Muscle of leg (tissue), 11 donors: Measurements from ENCODE around the gene MAB21L1. TPM values are rescaled to one million over a fixed set of nuclear protein-coding genes. Genes with fewer than 3 reads are reported as not detected.
A peak's percentile ranks its signal among the peaks of the same experiment; 100 is the strongest.

ENCODE experiments used
- DNase-seq: peaks from one replicate; pipeline ENCODE4 v3.0.0; 2013
- H3K27ac ChIP-seq: one replicate; pipeline ENCODE4 v1.5.1; 2013; ENCODE audit warnings: mild to moderate bottlenecking, low read length, control low read depth
- H3K27me3 ChIP-seq: one replicate; pipeline ENCODE4 v1.6.1; 2013; ENCODE audit warnings: low read length; ENCODE audit not compliant: control insufficient read depth, insufficient read depth
- H3K36me3 ChIP-seq: one replicate; pipeline ENCODE4 v1.6.1; 2013; ENCODE audit warnings: low read length; ENCODE audit not compliant: control insufficient read depth, insufficient read depth
- H3K4me1 ChIP-seq: one replicate; pipeline ENCODE4 v1.6.1; 2013; ENCODE audit warnings: low read length; ENCODE audit not compliant: control insufficient read depth, insufficient read depth
- H3K4me3 ChIP-seq: one replicate; pipeline ENCODE4 v1.5.1; 2013; ENCODE audit warnings: low read length, control low read depth
- H3K9me3 ChIP-seq: replicated peaks from 2 replicates; pipeline ENCODE4 v1.6.1; 2013; ENCODE audit warnings: low read depth, low read length; ENCODE audit not compliant: control insufficient read depth
- WGBS: methylation state at CpG from one replicate; pipeline ENCODE4 v1.1.5; 2013; ENCODE audit warnings: missing lambda C conversion rate; ENCODE audit not compliant: insufficient coverage; 5-methylcytosine and 5-hydroxymethylcytosine counted together
- polyA plus RNA-seq, 8 donors: library from polyadenylated mRNA; unstranded; fragments of 120-200 nt; gene quantifications; one replicate each; pipeline versions ENCODE4 v1.2.1 to v1.2.3, GENCODE V29; 2013; ENCODE audit warnings: inconsistent platforms in 1 of 8, low replicate concordance in 1 of 8; ENCODE audit not compliant: insufficient read length in 8 of 8, insufficient read depth in 1 of 8
- total RNA-seq: library from RNA; stranded (reverse); fragments of 120-200 nt; gene quantifications from one replicate; pipeline ENCODE4 v1.2.4, GENCODE V29; 2013

Gene MAB21L1
- total and polyA plus RNA-seq, 9 donors, result 9.0 to 19.5 (median 14.8) TPM

GRCh38 chr13:35501661-35502235 lies 25.3 kb upstream of the MAB21L1 start:
- DNase-seq, result peak; percentile 60
- Histone ChIP-seq H3K27ac (no peak overlapping the region), H3K4me3 (no peak overlapping the region), H3K9me3 (no peaks in the 10 kb centered on the region), H3K4me1 (no peaks in the 10 kb centered on the region), H3K36me3 (no peaks in the 10 kb centered on the region), H3K27me3 (no peaks in the 10 kb centered on the region)
- WGBS, result 29% methylated on average over 1 of the region's 6 CpGs

- Histone ChIP-seq H3K27me3 (no peaks in the 10 kb centered on the region), H3K4me1 (no peaks in the 10 kb centered on the region), H3K4me3 (no peak overlapping the region), H3K27ac (no peak overlapping the region), H3K9me3 (no peaks in the 10 kb centered on the region), H3K36me3 (no peaks in the 10 kb centered on the region)
- 33% methylated on average over 1 of the region's 2 CpGs for WGBS
- no peak for DNase-seq
These were observed 23.7 kb upstream of the MAB21L1 start for GRCh38 chr13:35500144-35500543.

GRCh38 chr13:35499676-35500075 lies 23.2 kb upstream of the MAB21L1 start:
- H3K27me3 ChIP-seq, result no peaks in the 10 kb centered on the region
- no peak for DNase-seq
- no peak overlapping the region for H3K27ac ChIP-seq
- WGBS, result 70% methylated on average over 2 of the region's 4 CpGs
- peaks cover 1% of the 10 kb centered on the region for H3K9me3 ChIP-seq
- no peaks in the 10 kb centered on the region for H3K4me1 ChIP-seq
- H3K36me3 ChIP-seq, result no peaks in the 10 kb centered on the region
- no peak overlapping the region for H3K4me3 ChIP-seq

GRCh38 chr13:35499196-35499662 lies 22.7 kb upstream of the MAB21L1 start:
- no peak for DNase-seq
- H3K4me3 ChIP-seq, result no peak overlapping the region
- peaks cover 2% of the 10 kb centered on the region for H3K9me3 ChIP-seq
- no CpG with 5 or more reads among the region's 2 CpGs for WGBS
- no peak overlapping the region for H3K27ac ChIP-seq
- H3K27me3 ChIP-seq, result no peaks in the 10 kb centered on the region
- no peaks in the 10 kb centered on the region for H3K36me3 ChIP-seq
- no peaks in the 10 kb centered on the region for H3K4me1 ChIP-seq

- no peaks in the 10 kb centered on the region for H3K36me3 ChIP-seq
- DNase-seq, result no peak
- H3K27ac ChIP-seq, result no peak overlapping the region
- no peak overlapping the region for H3K4me3 ChIP-seq
- H3K4me1 ChIP-seq, result no peaks in the 10 kb centered on the region
- peaks cover 2% of the 10 kb centered on the region for H3K9me3 ChIP-seq
- no peaks in the 10 kb centered on the region for H3K27me3 ChIP-seq
These were observed 21.7 kb upstream of the MAB21L1 start for GRCh38 chr13:35498231-35498630.

GRCh38 chr13:35496761-35497386 lies 20.4 kb upstream of the MAB21L1 start:
- no peak for DNase-seq
- no peaks in the 10 kb centered on the region for H3K27me3 ChIP-seq
- H3K4me1 ChIP-seq, result no peaks in the 10 kb centered on the region
- no peak overlapping the region for H3K4me3 ChIP-seq
- no CpG with 5 or more reads among the region's 2 CpGs for WGBS
- H3K9me3 ChIP-seq, result peaks cover 2% of the 10 kb centered on the region
- H3K36me3 ChIP-seq, result no peaks in the 10 kb centered on the region
- no peak overlapping the region for H3K27ac ChIP-seq

- WGBS, result no CpG with 5 or more reads among the region's 1 CpG
- H3K9me3 ChIP-seq, result peaks cover 2% of the 10 kb centered on the region
- no peak overlapping the region for H3K4me3 ChIP-seq
- no peak overlapping the region for H3K27ac ChIP-seq
- DNase-seq, result no peak
- no peaks in the 10 kb centered on the region for H3K4me1 ChIP-seq
- H3K36me3 ChIP-seq, result no peaks in the 10 kb centered on the region
- no peaks in the 10 kb centered on the region for H3K27me3 ChIP-seq
These were observed 19.5 kb upstream of the MAB21L1 start for GRCh38 chr13:35496006-35496405.

- Histone ChIP-seq H3K4me1 (no peaks in the 10 kb centered on the region), H3K36me3 (no peaks in the 10 kb centered on the region), H3K4me3 (no peak overlapping the region), H3K27me3 (no peaks in the 10 kb centered on the region), H3K9me3 (no peaks in the 10 kb centered on the region), H3K27ac (no peak overlapping the region)
- DNase-seq, result no peak
- no CpG with 5 or more reads among the region's 4 CpGs for WGBS
These were observed 12.6 kb upstream of the MAB21L1 start for GRCh38 chr13:35489050-35489449.

- no peaks in the 10 kb centered on the region for H3K9me3 ChIP-seq
- 80% methylated on average over 2 of the region's 3 CpGs for WGBS
- H3K4me3 ChIP-seq, result no peak overlapping the region
- H3K27me3 ChIP-seq, result no peaks in the 10 kb centered on the region
- no peaks in the 10 kb centered on the region for H3K4me1 ChIP-seq
- DNase-seq, result no peak
- H3K36me3 ChIP-seq, result no peaks in the 10 kb centered on the region
- H3K27ac ChIP-seq, result no peak overlapping the region
These were observed 8.9 kb upstream of the MAB21L1 start for GRCh38 chr13:35485424-35485823.

- H3K27me3 ChIP-seq, result no peaks in the 10 kb centered on the region
- H3K4me1 ChIP-seq, result no peaks in the 10 kb centered on the region
- no CpG with 5 or more reads among the region's 2 CpGs for WGBS
- no peak overlapping the region for H3K27ac ChIP-seq
- DNase-seq, result no peak
- H3K4me3 ChIP-seq, result no peak overlapping the region
- no peaks in the 10 kb centered on the region for H3K9me3 ChIP-seq
- no peaks in the 10 kb centered on the region for H3K36me3 ChIP-seq
These were observed 7.9 kb upstream of the MAB21L1 start for GRCh38 chr13:35484384-35484783.

GRCh38 chr13:35483761-35484160 lies 7.3 kb upstream of the MAB21L1 start:
- Histone ChIP-seq H3K4me3 (no peak overlapping the region), H3K4me1 (no peaks in the 10 kb centered on the region), H3K27me3 (peaks cover 1% of the 10 kb centered on the region), H3K27ac (no peak overlapping the region), H3K9me3 (no peaks in the 10 kb centered on the region), H3K36me3 (no peaks in the 10 kb centered on the region)
- no peak for DNase-seq
- no CpG with 5 or more reads among the region's 3 CpGs for WGBS
